ENCODE measurements around the gene PPP2R2B.

The PPP2R2B gene

GRCh38 chr5:146690880-146691355, 187.6 kb downstream of the PPP2R2B start:
- Histone ChIP-seq H3K9me3 (no peaks in the 10 kb centered on the region), H3K36me3 (no peaks in the 10 kb centered on the region), H3K9ac (no peak overlapping the region), H3K27me3 (no peaks in the 10 kb centered on the region), H3K4me3 (no peak overlapping the region), H3K27ac (no peak overlapping the region), H3K4me2 (no peak overlapping the region), H4K20me1 (no peaks in the 10 kb centered on the region), H3K4me1 (no peaks in the 10 kb centered on the region)
- no peak for TF ChIP-seq Cebpa-rat (IDR thresholded peaks at IDR 0.05)

- Histone ChIP-seq H3K4me1 (no peaks in the 10 kb centered on the region), H3K4me2 (no peak overlapping the region), H3K4me3 (no peak overlapping the region), H3K27me3 (no peaks in the 10 kb centered on the region), H3K36me3 (no peaks in the 10 kb centered on the region), H3K27ac (no peak overlapping the region), H4K20me1 (no peaks in the 10 kb centered on the region), H3K9ac (no peak overlapping the region), H3K9me3 (no peaks in the 10 kb centered on the region)
- no peak for TF ChIP-seq Cebpa-rat (IDR thresholded peaks at IDR 0.05)
Observed at GRCh38 chr5:146687630-146688029, 190.9 kb downstream of the PPP2R2B start.

- TF ChIP-seq Cebpa-rat (IDR thresholded peaks at IDR 0.05) = no peak
- H3K27ac ChIP-seq = no peak overlapping the region
- no peak overlapping the region for H3K9ac ChIP-seq
- no peaks in the 10 kb centered on the region for H3K36me3 ChIP-seq
- no peaks in the 10 kb centered on the region for H3K9me3 ChIP-seq
- H3K4me2 ChIP-seq = no peak overlapping the region
- H3K4me3 ChIP-seq = no peak overlapping the region
- H3K4me1 ChIP-seq = no peaks in the 10 kb centered on the region
- no peaks in the 10 kb centered on the region for H3K27me3 ChIP-seq
- no peaks in the 10 kb centered on the region for H4K20me1 ChIP-seq
Observed at GRCh38 chr5:146683861-146684260, 194.7 kb downstream of the PPP2R2B start.

GRCh38 chr5:146682899-146683532, 195.5 kb downstream of the PPP2R2B start:
- Histone ChIP-seq H3K4me2 (no peak overlapping the region), H3K9ac (no peak overlapping the region), H3K9me3 (no peaks in the 10 kb centered on the region), H4K20me1 (no peaks in the 10 kb centered on the region), H3K27me3 (no peaks in the 10 kb centered on the region), H3K4me3 (no peak overlapping the region), H3K36me3 (no peaks in the 10 kb centered on the region), H3K4me1 (no peaks in the 10 kb centered on the region), H3K27ac (no peak overlapping the region)
- no peak for TF ChIP-seq Cebpa-rat (IDR thresholded peaks at IDR 0.05)

- H4K20me1 ChIP-seq = no peaks in the 10 kb centered on the region
- no peak for TF ChIP-seq Cebpa-rat (IDR thresholded peaks at IDR 0.05)
- H3K36me3 ChIP-seq = no peaks in the 10 kb centered on the region
- no peak overlapping the region for H3K9ac ChIP-seq
- H3K4me2 ChIP-seq = no peak overlapping the region
- H3K27ac ChIP-seq = no peak overlapping the region
- H3K27me3 ChIP-seq = no peaks in the 10 kb centered on the region
- peaks cover 5% of the 10 kb centered on the region for H3K4me1 ChIP-seq
- no peak overlapping the region for H3K4me3 ChIP-seq
- no peaks in the 10 kb centered on the region for H3K9me3 ChIP-seq
Observed at GRCh38 chr5:146681585-146682105, 196.9 kb downstream of the PPP2R2B start.

- no peak overlapping the region for H3K4me3 ChIP-seq
- no peaks in the 10 kb centered on the region for H3K36me3 ChIP-seq
- no peaks in the 10 kb centered on the region for H3K9me3 ChIP-seq
- H4K20me1 ChIP-seq = no peaks in the 10 kb centered on the region
- H3K27me3 ChIP-seq = no peaks in the 10 kb centered on the region
- H3K9ac ChIP-seq = no peak overlapping the region
- TF ChIP-seq Cebpa-rat (IDR thresholded peaks at IDR 0.05) = no peak
- no peak overlapping the region for H3K4me2 ChIP-seq
- H3K27ac ChIP-seq = no peak overlapping the region
- peaks cover 11% of the 10 kb centered on the region for H3K4me1 ChIP-seq
Observed at GRCh38 chr5:146680846-146681584, 197.5 kb downstream of the PPP2R2B start.

- H3K4me3 ChIP-seq = no peak overlapping the region
- peak overlapping the region; percentile 71 for H3K4me2 ChIP-seq
- no peak overlapping the region for H3K9ac ChIP-seq
- no peaks in the 10 kb centered on the region for H4K20me1 ChIP-seq
- no peaks in the 10 kb centered on the region for H3K36me3 ChIP-seq
- H3K9me3 ChIP-seq = no peaks in the 10 kb centered on the region
- TF ChIP-seq Cebpa-rat (IDR thresholded peaks at IDR 0.05) = no peak
- H3K27me3 ChIP-seq = no peaks in the 10 kb centered on the region
- H3K4me1 ChIP-seq = peaks cover 24% of the 10 kb centered on the region
- H3K27ac ChIP-seq = peak overlapping the region; percentile 11; the same call in 1 of the 2 replicates
Observed at GRCh38 chr5:146675636-146676035, 202.9 kb downstream of the PPP2R2B start.

- peaks cover 24% of the 10 kb centered on the region for H3K4me1 ChIP-seq
- H4K20me1 ChIP-seq = no peaks in the 10 kb centered on the region
- no peaks in the 10 kb centered on the region for H3K36me3 ChIP-seq
- H3K4me3 ChIP-seq = no peak overlapping the region
- no peak overlapping the region for H3K27ac ChIP-seq
- TF ChIP-seq Cebpa-rat (IDR thresholded peaks at IDR 0.05) = no peak
- H3K4me2 ChIP-seq = no peak overlapping the region
- H3K27me3 ChIP-seq = no peaks in the 10 kb centered on the region
- H3K9me3 ChIP-seq = no peaks in the 10 kb centered on the region
- no peak overlapping the region for H3K9ac ChIP-seq
Observed at GRCh38 chr5:146672866-146673265, 205.7 kb downstream of the PPP2R2B start.

GRCh38 chr5:146671561-146672295, 206.8 kb downstream of the PPP2R2B start:
- peaks cover 20% of the 10 kb centered on the region for H3K4me1 ChIP-seq
- H3K27ac ChIP-seq = no peak overlapping the region
- H3K9me3 ChIP-seq = no peaks in the 10 kb centered on the region
- H3K4me3 ChIP-seq = no peak overlapping the region
- no peak overlapping the region for H3K9ac ChIP-seq
- TF ChIP-seq Cebpa-rat (IDR thresholded peaks at IDR 0.05) = no peak
- no peaks in the 10 kb centered on the region for H4K20me1 ChIP-seq
- H3K27me3 ChIP-seq = no peaks in the 10 kb centered on the region
- no peaks in the 10 kb centered on the region for H3K36me3 ChIP-seq
- no peak overlapping the region; the same call in 1 of the 2 replicates for H3K4me2 ChIP-seq

Measured in BLaER1 (cell line).